GM19467 (cell line): ENCODE results near the gene PRKCE.

Experiments used
- ATAC-seq: cut with Tn5 transposase; IDR thresholded peaks from one replicate; pipeline ENCODE4 v1.9.1; 2021; ENCODE audit warnings: mild to moderate bottlenecking, moderate library complexity; ENCODE audit not compliant: unreplicated experiment

The PRKCE gene

GRCh38 chr2:45664635-45665261, 13.3 kb downstream of the PRKCE start:
- ATAC-seq, result no peak

- ATAC-seq, result no peak
Measured at GRCh38 chr2:45668509-45668908, 17.0 kb downstream of the PRKCE start.

GRCh38 chr2:45669032-45669486, 17.6 kb downstream of the PRKCE start:
- no peak for ATAC-seq

GRCh38 chr2:45670646-45671045, 19.2 kb downstream of the PRKCE start:
- no peak for ATAC-seq

GRCh38 chr2:45672138-45672537, 20.7 kb downstream of the PRKCE start:
- no peak for ATAC-seq

- no peak for ATAC-seq
Measured at GRCh38 chr2:45674035-45674816, 22.8 kb downstream of the PRKCE start.

- ATAC-seq, result no peak
Measured at GRCh38 chr2:45675263-45675812, 23.9 kb downstream of the PRKCE start.

GRCh38 chr2:45676088-45676487, 24.6 kb downstream of the PRKCE start:
- ATAC-seq, result no peak

- ATAC-seq, result no peak
Measured at GRCh38 chr2:45678791-45679348, 27.4 kb downstream of the PRKCE start.

- ATAC-seq, result no peak
Measured at GRCh38 chr2:45680351-45680967, 29.0 kb downstream of the PRKCE start.

DNA sequence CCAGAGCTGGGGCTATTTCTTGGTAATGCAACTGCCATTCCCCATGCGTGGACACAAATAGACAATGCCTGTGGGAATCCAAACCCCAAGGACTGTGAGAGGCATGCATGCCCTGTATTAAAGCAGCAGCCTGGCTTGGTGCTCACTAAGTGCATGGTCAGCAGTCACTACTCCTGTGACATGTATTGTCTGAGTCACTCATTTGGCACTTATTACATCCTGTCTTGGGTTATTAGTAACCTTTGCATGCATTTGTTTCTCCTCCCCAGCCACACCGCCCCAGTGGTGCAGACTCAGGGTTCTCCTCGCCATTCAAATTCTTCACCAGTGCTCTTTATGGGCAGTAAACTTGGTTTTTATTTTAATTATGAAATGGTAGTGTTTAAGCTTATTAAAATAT, 30.2 kb downstream of the PRKCE start:
- peak; percentile 92 for ATAC-seq

DNA sequence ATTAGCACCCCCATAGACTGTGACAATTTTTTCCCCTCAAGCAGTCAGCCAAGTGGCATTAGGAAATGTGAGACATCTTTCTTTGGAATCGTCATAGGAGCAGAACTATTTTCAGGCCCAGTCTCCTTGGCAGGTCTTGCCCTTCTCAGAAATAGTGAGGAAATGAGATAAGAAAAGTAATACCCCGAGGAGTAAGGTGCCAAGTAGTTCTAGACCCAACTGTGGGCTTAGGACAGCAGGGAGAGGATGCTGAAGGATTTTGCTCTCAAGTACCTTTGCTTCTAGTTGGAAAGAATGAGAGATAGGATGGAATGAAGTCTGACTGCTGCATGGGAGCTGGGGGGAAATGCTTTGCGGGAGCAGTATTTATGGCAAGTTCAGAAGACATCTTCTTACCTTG, 31.8 kb downstream of the PRKCE start:
- no peak for ATAC-seq

DNA sequence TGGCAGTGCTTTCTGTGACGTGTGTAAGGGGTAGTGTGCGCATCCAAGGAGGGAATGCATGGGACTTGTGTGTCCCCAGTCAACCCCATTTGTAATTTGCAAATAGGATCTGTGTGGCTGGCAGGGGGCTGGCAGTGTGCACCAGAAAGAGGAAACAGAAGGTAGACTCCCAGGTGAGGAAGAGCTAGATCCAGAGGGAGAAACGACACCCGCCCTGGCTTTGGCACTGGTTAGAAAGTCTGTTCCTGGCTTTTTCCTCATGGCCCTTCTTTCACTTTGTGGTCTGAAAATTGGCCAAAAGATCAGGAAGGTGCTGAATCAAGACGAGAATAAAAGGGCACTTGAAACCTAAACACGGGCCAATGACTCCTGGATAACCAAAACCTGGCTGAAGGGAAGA, 33.3 kb downstream of the PRKCE start:
- no peak for ATAC-seq

GRCh38 chr2:45685260-45685659, 33.8 kb downstream of the PRKCE start:
- ATAC-seq, result no peak

GRCh38 chr2:45687964-45688363, 36.5 kb downstream of the PRKCE start:
- ATAC-seq, result no peak

- ATAC-seq, result no peak
Measured at GRCh38 chr2:45688479-45689298, 37.2 kb downstream of the PRKCE start.

DNA sequence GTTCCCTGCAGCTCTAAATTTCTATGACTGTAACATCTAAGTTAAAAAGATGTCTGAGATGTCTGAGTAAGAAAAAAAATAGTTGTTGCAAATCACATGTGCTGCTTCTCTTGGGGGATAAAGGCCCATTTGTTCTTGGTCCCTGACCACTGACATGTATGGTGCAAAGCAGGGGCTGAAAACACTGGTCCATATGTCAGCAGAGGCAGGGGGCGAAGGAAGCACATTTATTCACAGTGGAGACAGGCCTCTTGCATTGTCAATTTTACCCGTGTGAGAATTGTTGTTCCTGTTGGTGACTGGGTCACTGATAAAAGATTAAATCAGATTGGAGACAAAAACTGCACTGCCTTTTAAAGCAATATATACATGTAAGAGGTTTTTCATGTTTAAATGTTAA, 38.8 kb downstream of the PRKCE start:
- no peak for ATAC-seq

- peak; percentile 44 for ATAC-seq
Measured at GRCh38 chr2:45691171-45691999, 39.9 kb downstream of the PRKCE start.

- no peak for ATAC-seq
Measured at GRCh38 chr2:45692566-45692965, 41.1 kb downstream of the PRKCE start.
